Activated T-helper 1 cell treated with Interleukin-2 at 50 U/mL for 16 hours (primary cell): ENCODE measurements around the gene VENTX.

Source experiments
- DNase-seq: peaks from one replicate; pipeline ENCODE4 v3.0.0-alpha.2; 2020; ENCODE audit warnings: low read depth

VENTX gene

DNA sequence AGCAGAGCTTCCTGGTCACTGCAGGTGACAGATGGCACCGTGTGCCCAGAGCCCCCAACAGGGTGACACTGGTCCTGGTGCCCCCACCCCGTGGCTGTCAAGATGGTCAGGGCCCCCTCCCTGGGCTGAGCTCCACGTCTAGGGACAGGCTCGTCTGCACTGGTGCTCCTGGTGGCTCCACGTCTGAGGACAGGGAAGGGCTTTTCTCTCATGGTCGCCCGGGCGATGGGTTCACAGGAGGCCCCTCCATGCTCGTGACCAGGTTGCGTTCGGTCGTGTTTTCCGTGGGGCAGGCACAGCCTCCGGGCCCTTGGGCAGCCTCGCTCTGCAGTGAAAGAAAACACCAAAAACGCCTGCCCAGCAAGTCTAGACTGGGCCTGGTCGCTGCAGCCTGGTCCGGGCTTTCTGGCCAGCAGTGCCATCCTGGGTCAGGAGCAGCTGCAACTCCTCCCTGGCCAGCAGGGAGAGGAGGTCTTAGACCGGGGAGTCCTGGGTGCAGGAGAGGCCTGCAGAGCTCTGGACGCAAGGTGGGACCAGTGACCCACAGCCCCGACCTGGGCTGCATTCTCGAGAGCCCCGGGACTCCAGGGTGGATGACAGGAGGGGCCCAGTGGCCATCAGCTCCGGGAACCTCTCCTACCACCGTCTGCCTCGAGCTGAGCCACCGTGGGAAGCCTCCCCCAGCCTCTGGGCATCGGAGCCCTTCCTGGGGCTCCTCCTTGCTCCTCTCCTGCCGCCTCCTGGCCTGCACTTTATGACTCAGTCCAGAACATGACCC is 35.5 kb upstream of the VENTX start:
- DNase-seq = no peak

DNA sequence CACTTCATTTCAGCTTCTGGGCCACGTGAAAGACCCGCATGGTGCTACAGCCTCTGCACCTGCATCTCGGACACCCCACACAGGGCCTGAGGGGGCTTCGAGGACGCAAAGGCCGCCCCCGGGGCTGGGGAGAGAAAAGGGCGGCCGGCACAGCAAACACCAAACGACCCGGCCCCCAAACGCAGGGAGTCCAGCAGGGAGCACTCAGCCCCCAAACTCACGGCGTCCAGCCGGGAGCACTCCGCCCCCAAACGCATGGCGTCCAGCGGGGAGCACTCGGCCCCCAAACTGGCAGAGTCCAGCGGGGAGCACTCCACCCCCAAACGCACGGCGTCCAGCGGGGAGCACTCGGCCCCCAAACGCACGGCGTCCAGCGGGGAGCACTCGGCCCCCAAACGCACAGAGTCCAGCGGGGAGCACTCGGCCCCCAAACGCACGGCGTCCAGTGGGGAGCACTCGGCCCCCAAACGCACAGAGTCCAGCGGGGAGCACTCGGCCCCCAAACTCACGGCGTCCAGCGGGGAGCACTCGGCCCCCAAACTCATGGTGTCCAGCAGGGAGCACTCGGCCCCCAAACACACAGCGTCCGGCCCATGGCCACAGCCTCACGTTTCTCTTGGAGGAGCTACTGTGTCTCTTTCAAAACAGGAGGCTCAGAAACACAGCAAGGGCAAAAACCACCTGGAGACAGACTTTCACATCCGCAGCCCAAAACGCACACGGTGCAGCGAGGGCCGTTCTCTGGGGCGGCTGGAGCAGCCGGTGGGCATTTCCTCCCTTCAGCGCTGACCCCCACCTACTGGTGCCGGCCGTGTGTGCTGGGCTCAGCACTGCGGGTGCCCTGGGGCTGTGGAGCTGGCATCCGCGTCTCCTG is 34.6 kb upstream of the VENTX start:
- no peak for DNase-seq

DNA sequence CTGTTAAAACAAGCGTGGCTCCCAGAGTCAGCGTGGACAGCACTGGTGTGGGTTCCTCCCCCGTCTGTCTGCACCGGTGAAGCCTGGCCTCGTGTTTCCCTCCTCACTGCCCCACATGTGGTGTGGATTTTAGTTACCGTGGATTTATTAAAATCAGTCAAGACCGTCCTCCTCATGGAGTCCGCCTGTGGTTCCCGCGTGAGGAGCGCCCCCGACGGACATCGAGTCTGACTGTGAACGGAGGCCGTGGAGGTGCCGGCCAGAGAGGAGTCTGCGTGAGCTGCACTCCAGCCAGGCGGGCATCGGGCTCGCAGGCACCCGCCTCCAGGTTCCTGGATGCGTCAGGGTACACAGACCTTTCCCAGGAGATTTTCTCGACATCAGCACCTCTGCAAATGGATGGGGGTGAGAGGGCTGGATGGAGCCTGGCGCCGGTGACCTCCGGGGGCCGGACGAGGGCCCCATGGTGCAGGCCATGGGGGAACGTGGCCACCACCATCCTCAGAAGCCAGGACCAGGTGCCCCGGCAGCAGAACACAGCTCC is 33.9 kb upstream of the VENTX start:
- no peak for DNase-seq

DNA sequence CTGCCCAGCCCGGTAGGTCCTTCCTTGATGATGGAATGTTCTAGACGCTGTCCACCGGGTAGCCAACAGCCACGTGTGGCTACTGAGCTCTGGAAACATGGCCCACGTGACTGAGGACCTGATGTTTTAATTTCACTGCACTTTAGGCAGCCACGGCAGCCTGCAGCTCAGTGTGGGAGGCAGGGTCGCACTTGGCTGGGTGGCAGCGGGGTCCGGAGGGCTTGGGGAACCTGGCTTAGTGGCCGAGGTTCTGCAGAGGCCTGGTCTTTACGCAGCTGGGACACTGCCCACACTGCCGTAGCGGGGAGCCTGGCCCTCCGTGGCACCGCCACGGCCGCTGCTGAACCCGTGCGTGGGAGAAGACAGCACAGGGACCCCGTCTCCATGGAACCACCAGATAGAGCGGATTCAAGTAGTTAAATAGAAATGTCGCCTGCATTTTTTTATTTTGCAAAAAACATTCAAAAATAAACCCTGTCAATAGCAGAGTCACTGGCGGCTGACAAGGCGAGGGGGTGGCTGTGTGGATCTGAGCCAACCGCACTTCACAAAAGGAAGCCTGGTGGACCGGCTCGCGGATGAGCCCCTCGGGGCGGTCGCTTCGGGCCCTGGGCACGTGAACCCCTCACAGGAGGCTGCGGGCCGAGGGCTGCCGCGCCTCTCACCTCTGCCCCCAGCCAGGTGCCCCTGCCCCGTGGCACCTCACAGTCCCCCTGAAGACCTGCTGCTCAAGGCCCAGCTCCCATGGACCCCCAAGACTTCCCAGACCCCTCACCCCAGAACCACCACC is 33.2 kb upstream of the VENTX start:
- DNase-seq = no peak

DNA sequence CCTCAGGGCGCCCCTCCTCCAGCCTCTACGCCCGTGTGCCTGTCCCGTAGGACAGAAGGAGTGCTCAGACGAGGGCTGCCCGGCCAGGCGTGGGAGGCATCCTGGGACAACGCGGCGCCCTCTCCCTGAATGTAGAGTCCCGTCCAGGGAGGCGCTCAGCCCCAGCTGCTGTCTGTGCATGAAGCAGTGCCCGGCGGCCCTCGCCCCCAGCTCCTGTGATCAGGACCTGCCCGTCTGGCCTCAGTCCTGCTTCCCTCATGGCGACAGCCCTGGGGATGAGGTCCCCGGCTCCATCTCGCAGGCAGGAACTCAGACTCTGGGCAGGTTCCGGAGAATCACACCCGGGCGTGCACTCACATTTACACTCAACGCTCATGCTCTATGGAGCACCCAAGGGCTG is 32.5 kb upstream of the VENTX start:
- no peak for DNase-seq

DNA sequence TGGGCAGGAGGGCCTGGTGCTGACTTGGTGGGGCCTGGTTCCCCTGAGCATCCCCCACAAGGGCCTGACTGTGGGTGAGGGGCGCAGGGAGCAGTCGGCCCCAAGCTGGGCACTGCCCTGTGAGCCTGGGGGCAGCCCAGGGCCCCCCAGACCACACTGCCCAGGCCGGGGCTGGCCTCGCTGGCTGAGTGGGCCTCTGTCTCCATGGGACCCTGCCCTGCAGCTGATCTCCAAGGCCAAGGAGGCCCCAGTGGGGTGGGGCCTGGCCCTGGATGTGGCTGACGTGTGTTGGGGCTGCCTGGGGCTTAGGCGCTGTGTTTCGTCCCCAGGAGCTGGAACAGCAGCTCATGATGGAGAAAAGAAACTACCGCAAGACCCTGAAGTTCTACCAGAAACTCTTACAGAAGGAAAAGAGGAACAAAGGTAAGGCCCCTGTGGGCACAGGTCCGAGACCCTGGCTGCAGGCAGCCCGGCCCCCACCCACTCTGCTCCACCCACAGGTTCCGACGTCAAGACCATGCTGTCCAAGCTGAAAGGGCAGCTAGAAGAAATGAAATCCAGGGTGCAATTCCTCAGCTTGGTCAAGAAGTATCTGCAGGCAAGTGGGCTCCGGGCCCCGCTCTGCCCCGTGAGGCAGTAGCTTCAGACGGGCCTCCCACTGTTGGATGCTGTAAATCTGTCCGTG is 31.2 kb upstream of the VENTX start:
- no peak for DNase-seq

DNA sequence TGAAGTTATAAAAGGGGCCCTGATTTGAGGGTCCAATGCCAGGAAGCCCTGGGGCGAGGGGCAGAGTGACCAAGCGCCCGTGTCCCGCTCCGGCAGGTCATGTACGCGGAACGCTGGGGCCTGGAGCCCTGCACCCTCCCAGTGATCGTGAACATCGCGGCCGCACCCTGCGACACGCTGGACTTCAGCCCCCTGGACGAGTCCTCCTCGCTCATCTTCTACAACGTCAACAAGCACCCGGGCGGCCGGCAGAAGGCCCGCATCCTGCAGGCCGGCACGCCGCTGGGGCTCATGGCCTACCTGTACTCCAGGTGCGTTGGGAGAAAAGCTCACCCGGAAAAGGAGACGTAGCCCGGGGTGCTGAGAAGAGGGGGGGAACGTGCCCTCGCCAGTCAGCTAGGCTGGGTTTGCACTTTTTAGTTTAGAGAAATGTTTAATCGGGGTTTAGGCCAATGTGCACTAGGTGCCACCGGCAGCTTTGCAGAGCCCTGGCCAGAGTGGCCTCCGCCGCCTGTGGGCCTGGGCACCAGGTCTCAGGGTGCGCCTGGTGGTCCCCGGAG is 30.5 kb upstream of the VENTX start:
- DNase-seq = no peak

DNA sequence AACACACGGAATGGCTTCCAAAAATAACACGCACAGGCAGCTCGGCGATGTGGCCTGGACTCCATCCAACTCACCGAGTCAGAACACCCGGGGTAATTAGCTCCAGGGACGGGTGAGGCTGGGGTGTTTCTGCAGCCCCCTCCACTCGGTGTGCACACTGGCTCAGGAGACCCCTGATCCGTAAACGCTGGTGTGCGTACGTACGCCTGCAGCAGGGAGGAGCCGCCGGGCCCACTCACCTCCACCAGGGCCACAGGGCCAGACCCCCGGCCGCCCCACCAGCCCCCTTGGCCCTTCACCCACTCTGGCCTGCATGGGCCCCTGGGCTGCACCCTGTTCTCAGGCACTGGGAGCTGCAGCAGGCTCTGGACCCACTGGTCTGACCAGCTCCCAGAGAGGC is 30.0 kb upstream of the VENTX start:
- DNase-seq = no peak

DNA sequence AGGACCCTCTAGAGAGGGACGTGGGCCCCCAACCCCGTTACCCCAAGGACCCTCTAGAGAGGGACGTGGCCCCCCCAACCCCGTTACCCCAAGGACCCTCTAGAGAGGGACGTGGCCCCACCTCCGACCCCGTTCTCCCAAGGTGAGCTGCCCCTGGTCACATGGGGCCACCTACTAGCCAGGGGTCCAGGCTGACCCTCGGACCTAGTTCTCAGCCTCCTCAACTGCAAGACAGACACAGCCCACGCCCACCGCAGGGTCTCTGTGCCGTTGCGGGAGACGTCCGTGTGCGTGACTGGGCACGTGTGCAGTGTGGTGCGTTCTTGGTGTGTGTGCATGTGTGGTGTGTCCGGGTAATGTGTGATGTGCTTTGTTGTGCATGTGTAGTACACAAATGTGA is 29.2 kb upstream of the VENTX start:
- no peak for DNase-seq

DNA sequence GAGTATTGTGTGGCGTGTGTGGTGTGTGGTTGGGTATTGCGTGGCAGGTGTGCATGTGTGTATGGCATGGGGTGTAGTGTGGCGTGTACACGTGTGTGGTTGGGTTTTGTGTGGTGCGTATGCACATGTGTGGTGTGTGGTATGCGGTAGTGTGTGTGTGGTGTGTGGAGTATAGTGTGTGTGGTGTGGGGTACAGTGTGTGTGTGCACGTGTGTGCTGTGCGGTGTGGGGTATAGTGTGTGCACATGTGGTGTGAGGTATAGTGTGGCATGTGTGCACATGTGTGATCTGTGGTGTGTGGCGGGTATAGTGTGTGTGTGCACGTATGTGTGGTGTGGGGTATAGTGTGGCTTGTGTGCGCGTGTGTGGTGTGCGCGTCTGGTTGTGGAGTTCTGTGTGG is 28.5 kb upstream of the VENTX start:
- DNase-seq = no peak

DNA sequence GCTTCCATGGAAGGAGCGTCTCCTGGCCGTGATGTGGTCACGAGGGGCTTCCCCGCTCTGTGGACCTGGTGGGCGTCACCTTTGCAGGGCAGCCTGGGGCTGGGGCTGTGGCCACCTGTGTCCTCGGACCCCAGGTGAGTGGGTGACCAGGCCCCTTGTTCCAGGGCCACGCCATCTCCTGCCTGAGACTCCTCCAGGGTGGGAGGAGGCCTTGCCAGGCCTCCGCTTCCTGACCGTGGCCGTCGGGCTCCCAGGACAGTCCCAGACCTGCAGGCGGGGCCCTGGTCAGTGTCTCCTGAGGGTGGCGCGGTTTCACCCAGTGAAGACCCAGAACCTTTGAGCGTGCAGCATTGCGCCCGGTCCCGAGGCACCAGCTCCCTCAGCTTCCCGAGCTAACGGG is 28.0 kb upstream of the VENTX start:
- DNase-seq = no peak

DNA sequence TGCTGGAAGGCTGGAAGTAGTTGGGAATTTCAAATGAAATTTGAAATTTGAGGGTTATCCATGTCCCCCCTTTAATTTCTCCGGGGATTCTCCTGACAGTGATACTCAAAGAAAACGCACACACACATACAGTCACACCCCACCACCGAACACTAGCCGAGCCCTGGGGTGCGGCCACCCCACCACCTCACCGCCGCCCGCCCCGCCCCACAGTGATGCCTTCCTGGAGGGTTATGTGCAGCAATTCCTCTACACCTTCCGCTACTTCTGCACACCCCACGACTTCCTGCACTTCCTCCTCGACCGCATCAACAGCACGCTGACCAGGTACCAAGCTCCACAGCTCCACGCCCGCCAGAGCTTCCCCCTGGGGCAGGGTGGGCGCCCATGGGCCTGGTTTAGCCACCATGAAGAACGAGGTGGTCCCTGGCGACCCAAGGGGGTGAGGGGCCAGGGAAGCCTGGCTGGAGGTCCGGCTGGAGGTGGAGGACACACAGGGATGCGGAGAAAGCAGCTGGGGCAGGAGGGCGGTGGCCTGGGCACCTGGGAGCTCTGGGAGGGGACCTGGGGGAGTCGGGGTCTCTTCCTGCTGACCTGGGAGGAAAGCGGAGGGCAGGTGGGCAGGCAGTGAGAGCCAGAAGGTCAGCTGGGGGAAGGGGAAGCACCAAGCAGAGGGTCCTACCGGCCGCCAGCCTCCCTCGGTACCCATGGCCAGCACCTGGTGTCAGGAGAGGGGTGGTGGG is 27.1 kb upstream of the VENTX start:
- no peak for DNase-seq

DNA sequence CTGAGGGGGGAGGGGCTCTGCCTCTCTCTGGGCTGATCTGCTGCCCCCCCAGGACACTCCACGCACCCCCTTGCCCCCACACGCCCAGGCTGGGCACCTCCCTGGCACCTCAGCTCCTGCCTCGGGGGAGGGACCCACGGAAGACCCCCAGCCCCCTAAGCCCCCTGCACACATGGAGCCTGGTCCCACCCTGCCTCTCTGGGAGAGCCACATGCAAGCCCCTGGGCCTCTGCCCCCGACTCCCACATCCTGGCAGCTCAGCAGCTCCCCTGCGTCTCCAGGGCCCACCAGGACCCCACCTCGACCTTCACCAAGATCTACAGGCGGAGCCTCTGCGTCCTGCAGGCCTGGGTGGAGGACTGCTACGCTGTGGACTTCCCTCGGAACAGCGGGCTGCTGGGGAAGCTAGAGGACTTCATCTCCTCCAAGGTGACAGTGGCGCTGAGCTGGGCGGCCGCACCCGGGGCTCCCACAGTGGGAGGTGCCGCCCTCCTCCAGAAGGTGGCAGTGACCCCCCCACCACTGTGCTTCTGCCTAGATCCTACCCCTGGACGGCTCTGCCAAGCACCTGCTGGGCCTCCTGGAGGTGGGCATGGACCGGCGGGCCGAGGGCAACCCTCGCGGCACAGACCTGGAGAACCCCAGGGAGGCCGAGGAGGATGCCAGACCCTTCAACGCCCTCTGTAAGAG is 26.4 kb upstream of the VENTX start:
- no peak for DNase-seq

DNA sequence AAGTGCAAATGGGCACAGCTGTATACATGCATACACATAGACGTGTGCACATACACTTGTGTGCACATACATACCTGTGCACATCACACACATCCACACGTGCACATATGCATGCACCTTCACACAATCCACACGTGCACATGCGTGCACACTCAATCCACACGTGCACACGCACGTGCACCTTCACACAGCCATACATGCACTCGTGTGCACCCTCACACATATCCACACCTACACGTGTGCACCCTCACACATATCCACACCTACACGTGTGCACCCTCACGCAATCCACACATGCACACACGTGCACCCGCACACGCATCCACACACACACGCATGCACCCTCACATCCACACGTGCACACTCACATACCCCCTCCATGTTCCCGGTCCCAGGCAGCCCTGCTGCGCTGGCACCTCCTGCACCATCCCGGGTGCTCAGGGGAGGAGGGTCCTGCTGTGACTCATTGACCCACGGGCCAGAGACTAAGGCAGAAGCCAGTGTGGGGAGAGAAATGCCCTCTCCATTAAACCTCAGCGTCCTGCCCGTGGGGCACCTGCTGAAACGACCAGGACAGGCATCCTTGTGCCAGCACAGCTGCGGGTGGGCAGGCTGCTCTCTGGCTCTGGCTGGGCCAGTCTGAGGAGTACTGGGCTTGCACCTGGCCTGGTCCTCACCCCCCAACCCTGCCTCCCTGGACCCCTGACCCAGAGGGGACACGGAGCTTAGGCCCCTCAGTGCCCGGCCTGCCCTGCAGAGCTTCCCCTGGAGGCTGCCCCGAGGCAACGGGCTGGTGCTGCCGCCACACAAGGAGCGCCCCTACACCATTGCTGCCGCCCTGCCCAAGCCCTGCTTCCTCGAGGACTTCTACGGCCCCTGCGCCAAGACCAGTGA is 25.4 kb upstream of the VENTX start:
- no peak for DNase-seq

DNA sequence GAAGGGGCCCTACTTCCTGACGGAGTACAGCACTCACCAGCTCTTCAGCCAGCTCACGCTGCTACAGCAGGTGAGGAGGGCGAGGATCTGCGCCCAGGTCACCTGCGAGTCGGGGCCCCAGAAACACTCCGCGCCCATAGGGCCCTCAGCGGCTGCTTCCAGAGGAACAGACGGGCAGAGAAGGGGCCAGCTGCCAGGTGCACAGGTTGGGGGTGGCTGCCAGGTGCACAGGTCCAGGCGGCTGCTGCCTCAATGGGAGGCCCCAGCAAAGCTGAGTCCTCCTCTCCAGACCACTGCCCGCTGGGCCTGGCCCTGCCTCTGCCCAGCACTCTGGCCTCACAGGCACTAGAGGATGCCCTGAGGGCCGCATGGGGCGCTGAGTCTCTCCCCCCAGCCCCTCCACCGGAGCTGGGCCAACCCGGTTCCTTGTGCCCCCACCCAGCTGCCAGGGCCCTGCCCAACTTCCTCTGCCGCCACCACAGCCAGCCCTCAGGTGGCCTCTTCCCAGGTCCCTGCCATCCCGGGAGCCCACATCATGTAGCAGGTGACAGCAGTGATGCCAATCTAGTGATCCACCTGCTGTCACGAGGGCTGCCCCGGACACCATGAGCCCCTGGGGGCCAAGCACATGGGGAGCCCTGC is 24.7 kb upstream of the VENTX start:
- DNase-seq = no peak

DNA sequence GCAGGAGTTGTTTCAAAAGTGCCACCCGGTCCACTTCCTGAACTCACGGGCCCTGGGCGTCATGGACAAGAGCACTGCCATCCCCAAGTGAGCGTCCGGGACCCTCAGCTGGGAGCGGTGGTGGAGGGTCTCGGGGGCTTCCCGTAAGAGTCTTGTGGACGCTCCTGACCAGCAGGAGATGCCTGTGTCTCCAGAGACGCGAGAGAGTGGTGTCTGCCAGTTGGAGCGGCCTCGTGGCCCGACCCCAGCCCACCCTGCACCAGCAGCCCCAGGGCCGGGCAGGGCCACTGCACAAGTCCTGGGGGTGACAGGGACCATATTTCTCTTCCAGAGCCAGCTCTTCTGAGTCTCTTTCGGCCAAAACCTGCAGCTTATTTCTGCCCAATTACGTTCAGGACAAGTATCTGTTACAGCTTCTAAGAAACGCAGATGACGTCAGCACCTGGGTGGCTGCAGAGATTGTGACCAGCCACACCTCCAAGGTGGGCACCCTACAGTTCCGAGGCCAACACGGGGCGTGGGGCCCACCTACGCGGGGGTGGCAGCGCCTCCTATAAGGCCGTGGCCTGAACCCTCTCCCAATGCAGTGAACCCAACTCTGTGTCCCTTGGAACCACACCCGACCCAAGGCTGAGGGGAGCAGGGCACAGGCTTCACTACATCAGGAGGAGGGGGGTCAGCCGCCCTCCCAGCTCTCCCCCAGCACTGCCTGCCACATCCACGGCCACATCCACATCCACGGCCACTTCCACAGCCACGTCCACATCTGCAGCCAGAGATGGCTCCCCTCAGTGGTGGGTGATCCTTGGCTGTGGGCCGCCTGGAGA is 23.8 kb upstream of the VENTX start:
- no peak for DNase-seq
